NB4 (cell line): ENCODE measurements around the gene PDC.

Experiments
- POLR2A ChIP-seq: IDR thresholded peaks from 2 replicates; pipeline ENCODE4 v1.6.1; 2011; ENCODE audit warnings: mild to moderate bottlenecking; ENCODE audit not compliant: insufficient read length; ENCODE audit errors: extremely low read depth
- TF ChIP-seq, protein P1 (sequence below): IDR thresholded peaks from one replicate; pipeline ENCODE4 v1.5.1; 2012; ENCODE audit warnings: low read depth, low read length

DNA sequence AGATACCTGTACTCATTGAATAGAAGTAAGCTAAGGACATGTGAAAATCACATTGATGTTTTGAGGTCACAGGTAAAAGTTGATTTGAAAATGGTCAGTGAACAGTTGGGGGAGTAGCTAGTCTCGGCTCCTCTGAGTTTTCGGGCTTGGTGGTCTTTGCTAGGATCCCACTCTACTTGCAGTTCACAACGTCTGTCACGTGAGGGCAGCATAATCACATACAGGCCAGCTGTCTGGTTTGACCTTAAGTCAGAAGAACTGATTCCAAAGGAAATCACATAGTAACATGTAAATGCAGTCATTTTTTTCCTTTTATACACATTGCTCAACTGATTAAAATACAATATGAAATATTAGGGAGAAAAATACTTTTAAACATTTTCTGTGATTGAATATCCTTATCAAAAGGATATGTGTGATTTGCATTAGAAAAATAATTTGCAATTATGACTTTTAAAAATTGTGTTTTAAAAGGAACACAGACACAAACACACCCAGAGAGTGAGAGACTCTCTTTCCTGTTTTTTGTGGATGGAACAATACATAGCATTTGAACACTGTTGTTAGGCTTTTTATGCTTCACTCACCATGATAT is 21.8 kb upstream of the PDC start:
- TF ChIP-seq, protein P1, sequence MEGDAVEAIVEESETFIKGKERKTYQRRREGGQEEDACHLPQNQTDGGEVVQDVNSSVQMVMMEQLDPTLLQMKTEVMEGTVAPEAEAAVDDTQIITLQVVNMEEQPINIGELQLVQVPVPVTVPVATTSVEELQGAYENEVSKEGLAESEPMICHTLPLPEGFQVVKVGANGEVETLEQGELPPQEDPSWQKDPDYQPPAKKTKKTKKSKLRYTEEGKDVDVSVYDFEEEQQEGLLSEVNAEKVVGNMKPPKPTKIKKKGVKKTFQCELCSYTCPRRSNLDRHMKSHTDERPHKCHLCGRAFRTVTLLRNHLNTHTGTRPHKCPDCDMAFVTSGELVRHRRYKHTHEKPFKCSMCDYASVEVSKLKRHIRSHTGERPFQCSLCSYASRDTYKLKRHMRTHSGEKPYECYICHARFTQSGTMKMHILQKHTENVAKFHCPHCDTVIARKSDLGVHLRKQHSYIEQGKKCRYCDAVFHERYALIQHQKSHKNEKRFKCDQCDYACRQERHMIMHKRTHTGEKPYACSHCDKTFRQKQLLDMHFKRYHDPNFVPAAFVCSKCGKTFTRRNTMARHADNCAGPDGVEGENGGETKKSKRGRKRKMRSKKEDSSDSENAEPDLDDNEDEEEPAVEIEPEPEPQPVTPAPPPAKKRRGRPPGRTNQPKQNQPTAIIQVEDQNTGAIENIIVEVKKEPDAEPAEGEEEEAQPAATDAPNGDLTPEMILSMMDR: peak; percentile 83
- TF ChIP-seq POLR2A: no peak
